ENCODE data around the gene TUBA8. TPM values are rescaled to one million over a fixed set of nuclear protein-coding genes. Genes with fewer than 3 reads are reported as not detected.
A peak's percentile ranks its signal among the peaks of the same experiment; 100 is the strongest.

TUBA8 gene
- total RNA-seq, 2 donors from 2014 or later, result 67.1 to 97.3 TPM

DNA sequence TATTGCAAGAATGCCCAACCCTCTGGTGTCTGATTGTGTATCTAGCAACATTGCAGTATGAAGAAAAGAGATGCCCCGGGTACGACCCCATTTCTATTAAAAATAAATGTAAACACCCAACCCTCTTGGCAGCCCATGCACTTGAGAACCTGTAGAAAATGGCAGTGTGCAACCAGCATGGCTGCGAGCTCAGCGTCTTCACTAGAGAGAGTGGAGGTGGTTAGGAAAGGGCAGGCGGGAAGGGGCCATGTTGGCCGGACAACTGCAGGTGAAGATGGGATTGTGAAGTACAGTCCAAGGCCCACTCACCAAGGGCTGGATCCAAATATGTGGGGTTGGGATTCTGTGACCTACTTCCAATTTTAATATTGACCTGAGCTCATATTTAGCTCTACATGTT, 16.9 kb upstream of the TUBA8 start:
- H3K27me3 ChIP-seq, result no peaks in the 10 kb centered on the region
- H3K36me3 ChIP-seq, result peaks cover 6% of the 10 kb centered on the region
- DNase-seq (ENCODE audit: low spot score), result no peak
- H3K27ac ChIP-seq, result no peak overlapping the region
- H3K9me3 ChIP-seq, result no peaks in the 10 kb centered on the region
- TF ChIP-seq, protein P1, sequence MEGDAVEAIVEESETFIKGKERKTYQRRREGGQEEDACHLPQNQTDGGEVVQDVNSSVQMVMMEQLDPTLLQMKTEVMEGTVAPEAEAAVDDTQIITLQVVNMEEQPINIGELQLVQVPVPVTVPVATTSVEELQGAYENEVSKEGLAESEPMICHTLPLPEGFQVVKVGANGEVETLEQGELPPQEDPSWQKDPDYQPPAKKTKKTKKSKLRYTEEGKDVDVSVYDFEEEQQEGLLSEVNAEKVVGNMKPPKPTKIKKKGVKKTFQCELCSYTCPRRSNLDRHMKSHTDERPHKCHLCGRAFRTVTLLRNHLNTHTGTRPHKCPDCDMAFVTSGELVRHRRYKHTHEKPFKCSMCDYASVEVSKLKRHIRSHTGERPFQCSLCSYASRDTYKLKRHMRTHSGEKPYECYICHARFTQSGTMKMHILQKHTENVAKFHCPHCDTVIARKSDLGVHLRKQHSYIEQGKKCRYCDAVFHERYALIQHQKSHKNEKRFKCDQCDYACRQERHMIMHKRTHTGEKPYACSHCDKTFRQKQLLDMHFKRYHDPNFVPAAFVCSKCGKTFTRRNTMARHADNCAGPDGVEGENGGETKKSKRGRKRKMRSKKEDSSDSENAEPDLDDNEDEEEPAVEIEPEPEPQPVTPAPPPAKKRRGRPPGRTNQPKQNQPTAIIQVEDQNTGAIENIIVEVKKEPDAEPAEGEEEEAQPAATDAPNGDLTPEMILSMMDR (IDR thresholded peaks at IDR 0.05), result no peak
- H3K4me3 ChIP-seq, result no peak overlapping the region
- H3K4me1 ChIP-seq, result peaks cover 0 to 36% of the 10 kb centered on the region in 2 donors

DNA sequence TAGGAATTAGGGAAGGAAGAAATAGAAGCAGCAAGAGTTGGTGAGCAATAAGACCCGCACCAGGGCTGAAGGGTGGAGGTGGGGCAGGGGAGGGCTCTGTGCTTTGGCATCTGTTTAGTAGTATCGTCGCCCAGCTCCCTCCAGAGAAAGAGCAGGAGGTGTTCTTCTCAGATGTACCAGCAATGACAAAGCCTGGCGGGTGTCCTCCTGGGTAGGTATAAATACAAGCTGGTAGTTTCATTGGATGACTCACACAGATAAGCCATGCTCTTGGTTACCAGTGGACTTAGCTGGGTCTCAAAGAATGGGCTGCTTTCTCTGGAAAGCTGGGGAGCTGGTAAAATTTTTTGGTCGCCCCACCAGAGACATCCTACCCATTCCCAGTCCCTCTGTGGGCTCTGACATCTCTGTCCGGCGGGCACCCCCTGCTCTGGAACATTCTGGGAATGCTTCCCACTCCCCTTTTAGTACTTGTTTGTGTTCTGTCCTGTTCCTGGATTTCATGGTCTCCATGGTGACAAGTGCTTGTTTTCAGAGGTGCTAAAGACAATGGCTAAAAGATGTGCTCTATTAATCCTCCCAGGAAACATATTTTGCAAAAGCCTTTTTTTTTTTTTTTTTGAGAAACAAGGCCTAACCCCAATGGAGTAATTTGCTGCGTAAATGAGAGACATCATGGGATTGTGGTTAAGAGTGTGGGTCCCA, 15.4 kb upstream of the TUBA8 start:
- Histone ChIP-seq H3K36me3 (no peaks in the 10 kb centered on the region), H3K4me1 (peaks cover 0 to 36% of the 10 kb centered on the region in 2 donors), H3K4me3 (no peak overlapping the region), H3K27ac (peak overlapping the region; percentile 47 to 62), H3K27me3 (no peaks in the 10 kb centered on the region), H3K9me3 (no peaks in the 10 kb centered on the region)
- TF ChIP-seq, protein P1 (IDR thresholded peaks at IDR 0.05), result no peak
- DNase-seq (ENCODE audit: low spot score), result no peak

DNA sequence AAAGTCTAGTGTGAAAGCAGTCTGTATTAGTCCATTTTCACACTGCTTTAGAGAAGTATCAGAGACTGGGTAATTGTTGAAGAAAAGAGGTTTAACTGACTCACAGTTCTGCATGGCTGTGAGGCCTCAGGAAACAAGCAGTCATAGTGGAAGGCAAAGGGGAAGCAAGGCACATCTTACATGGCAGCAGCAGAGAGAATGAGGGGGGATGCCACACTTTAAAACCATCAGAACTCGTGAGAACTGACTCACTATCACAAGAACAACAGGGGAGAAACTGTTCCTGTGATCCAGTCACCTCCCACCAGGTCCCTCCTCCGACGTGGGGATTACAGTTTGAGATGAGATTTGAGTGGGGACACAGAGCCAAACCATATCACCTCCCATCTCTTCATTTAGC, 13.8 kb upstream of the TUBA8 start:
- Histone ChIP-seq H3K36me3 (no peaks in the 10 kb centered on the region), H3K27ac (no peak overlapping the region), H3K27me3 (no peaks in the 10 kb centered on the region), H3K9me3 (no peaks in the 10 kb centered on the region), H3K4me3 (no peak overlapping the region), H3K4me1 (peaks cover 0 to 30% of the 10 kb centered on the region in 2 donors)
- no peak for DNase-seq (ENCODE audit: low spot score)
- TF ChIP-seq, protein P1 (IDR thresholded peaks at IDR 0.05), result no peak

DNA sequence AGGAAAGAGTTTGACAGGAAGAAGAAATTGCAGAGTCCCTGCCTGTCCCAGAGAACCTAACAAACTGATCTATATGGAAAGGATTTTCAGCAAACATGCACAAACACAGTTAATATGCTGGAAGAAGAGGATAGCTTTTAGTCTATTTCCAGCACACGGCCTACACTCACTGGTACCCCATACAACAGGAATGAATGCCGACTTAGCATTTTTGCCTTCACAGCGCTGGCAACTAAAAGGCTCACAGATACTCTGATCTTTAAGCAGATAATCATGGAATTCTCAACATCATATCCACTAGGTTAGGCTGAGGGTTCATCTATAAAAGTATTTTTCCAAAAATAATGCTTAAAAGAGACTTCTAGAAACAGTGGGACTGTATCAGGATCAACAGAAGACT, 9.8 kb upstream of the TUBA8 start:
- no peaks in the 10 kb centered on the region for H3K27me3 ChIP-seq
- H3K9me3 ChIP-seq, result no peaks in the 10 kb centered on the region
- TF ChIP-seq, protein P1 (IDR thresholded peaks at IDR 0.05), result no peak
- no peak overlapping the region for H3K4me3 ChIP-seq
- no peak for DNase-seq (ENCODE audit: low spot score)
- no peaks in the 10 kb centered on the region for H3K36me3 ChIP-seq
- H3K4me1 ChIP-seq, result peaks cover 0 to 4% of the 10 kb centered on the region in 2 donors
- H3K27ac ChIP-seq, result no peak overlapping the region

DNA sequence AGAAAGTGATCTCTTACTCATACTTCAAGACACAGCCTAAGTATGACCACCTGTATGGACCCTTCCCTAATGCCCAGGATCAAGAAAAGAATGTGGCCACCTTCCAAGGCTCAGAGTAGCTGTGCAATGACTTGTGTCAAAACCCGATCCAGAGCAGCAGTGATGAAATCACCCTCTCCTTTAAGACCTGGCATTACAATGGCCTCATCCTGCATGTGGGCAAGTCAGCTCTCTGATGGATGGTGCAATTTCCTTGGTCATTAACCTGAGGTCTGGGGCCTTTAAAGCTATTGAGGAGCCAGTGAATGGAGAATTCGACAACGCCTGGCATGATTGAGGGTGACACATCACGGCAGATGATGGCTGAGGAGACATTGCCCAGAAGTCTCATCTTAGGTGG, 9.1 kb upstream of the TUBA8 start:
- H3K36me3 ChIP-seq, result no peaks in the 10 kb centered on the region
- H3K27ac ChIP-seq, result no peak overlapping the region
- no peak for DNase-seq (ENCODE audit: low spot score)

More for the DNA sequence above, 9.1 kb upstream of the TUBA8 start:
- no peak overlapping the region for H3K4me3 ChIP-seq
- no peaks in the 10 kb centered on the region for H3K9me3 ChIP-seq
- H3K4me1 ChIP-seq, result no peaks in the 10 kb centered on the region
- no peaks in the 10 kb centered on the region for H3K27me3 ChIP-seq
- TF ChIP-seq, protein P1 (IDR thresholded peaks at IDR 0.05), result no peak

Data from right atrium auricular region (tissue), 2 donors.